NCI-H146 treated with DMSO at 0.1 percent for 48 hours (cell line): ENCODE results near the gene FRMD4B.

ENCODE experiments used
- DNase-seq: peaks from one replicate; lab custom pipeline; 2025; ENCODE audit not compliant: unreplicated experiment; lab: John Stamatoyannopoulos, UW

FRMD4B gene

DNA sequence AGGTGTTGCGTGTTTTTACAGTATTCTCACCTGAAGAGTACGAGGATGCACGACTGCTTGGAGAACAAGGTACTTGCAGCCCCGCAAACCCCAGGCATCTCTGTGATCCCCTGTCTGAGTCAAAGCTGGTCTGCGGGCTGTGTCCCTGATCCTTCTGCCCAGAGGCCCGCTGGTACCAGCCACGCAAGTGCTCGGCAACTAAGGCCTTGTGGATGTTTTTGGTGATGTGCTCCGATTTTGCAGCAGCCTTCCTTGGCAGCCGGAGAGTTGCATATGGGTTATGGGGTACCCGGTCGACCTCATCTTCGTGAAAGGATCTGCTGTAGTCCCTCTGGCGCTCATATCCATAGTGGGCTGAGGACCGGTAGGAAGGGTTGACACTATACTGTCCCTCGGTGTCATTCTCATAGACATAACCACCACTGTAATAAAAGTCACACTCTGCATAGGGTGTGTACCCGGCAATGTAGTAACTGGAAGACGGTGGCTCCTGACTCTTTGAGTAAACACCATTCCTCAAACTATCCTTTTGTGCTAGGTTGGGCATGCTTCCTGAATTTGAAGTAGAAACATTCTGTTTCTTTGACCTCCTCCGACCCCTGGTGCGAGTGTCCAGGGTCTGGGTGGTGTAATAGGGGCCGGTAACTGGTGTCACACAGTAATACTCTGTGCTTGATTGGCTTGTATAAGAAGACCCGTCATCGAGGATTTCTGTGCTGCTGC is 204.9 kb downstream of the FRMD4B start:
- no peak for DNase-seq

DNA sequence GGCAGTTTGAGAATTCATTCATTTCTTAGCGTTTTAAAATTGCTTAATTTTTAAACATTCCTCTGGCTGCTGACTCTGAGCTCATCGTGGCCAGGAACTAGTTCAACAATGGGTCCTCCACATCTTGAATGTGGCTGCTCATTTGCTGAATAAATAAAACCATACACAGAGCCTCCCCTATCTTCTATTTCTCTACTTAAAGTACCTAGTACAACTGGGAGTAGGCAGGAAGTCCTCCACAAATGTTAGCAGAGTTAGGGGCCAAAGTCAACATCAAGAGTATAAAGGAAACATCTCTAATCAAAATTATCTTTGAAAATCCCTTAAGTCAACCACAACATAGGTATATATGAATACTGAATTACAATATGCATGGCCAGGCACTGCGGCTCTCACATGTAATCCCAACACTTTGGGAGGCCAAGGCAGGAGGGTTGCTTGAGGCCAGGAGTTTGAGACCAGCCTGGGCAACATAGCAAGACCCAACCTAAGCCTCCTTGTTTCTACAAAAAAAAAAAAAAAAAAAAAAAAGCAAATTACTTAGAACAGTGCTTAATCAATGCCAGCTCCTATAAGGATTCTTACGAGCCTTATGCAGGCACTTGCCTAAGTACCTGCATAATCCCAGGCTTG is 206.0 kb downstream of the FRMD4B start:
- DNase-seq, result no peak

DNA sequence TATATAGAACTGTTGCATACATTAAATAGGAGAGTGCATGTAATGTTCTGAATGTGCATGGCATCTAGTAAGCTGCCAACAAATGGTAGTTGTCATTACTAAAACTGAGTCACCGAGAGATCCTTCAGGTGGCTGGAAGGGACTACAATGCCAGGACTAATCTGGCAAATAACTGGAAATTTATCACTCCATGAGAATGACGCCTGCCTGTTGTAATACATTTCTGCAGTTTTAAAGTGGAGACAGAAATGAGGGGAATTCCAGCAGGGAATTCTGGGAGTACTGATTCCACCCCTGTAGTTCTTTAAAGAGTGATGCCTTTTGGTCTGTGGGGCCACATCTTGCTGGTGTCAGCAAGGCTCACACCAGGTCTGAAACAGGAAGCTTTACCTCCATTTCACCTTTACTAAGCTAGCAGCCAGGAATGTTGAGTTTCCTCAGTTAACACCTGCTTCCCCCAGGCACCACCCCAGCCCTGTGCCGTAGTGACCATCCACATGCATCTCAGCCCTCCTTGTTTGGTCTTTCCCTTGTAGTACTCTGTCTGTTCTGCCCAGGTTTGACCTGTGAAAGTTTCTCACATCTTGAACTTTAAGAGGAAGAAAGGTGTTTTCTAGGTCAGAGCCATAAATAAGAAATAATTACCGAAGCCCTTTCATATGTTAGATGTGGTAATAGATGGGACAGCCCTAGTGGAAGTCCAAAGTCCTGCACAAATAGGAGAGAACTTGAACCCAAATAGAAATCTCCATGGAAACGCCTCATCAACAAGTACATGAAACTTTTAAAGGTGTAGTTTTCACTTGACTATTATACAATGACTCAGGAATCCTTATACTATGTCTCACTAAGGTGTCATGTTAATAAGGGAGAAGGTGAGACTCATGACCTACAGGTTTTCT is 206.8 kb downstream of the FRMD4B start:
- DNase-seq, result no peak

GRCh38 chr3:69178082-69178481 is 207.8 kb downstream of the FRMD4B start:
- no peak for DNase-seq

DNA sequence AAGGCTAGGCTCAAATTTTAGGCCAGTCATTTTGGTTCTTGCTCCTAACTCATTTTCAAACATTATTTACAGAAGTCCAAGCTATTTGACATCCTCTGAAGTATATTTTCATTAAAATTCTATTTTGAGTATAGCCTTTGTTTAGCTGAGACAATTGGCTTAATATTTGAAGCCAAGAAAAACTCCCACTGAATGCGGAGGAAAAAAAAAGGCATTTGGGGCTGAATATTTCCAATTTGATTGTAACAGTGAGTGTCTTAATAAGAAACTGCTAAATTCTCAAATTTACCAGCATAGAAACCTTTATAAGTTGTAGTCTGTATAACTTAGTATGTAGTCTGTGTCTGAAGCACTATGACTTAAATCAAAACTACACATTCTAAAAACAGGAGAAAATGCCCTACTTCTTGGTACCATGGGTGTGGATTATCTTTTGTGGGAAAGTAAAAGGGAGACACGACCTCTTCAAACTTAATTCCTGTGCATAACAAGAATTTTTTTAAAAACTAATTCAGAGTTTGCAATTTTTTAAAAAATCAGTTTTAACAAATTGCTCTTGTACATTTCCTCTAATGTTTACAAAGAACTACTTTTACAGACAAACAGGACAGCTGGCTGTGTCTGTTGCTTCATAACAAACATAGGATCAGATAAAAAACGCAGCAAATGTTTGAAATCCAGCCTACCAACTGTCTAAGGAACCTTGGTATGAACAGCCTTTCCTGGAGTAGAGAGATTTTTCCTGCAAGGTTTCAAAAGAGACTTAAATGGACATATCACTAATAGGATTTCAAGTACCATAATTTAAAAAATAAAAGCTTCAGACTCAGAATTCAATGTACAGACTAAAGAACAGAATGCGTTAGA is 210.8 kb downstream of the FRMD4B start:
- no peak for DNase-seq

- no peak for DNase-seq
Observed at GRCh38 chr3:69174445-69174844, 211.4 kb downstream of the FRMD4B start.

- no peak for DNase-seq
Observed at GRCh38 chr3:69172058-69172457, 213.8 kb downstream of the FRMD4B start.

GRCh38 chr3:69166446-69166845 is 219.4 kb downstream of the FRMD4B start:
- no peak for DNase-seq

DNA sequence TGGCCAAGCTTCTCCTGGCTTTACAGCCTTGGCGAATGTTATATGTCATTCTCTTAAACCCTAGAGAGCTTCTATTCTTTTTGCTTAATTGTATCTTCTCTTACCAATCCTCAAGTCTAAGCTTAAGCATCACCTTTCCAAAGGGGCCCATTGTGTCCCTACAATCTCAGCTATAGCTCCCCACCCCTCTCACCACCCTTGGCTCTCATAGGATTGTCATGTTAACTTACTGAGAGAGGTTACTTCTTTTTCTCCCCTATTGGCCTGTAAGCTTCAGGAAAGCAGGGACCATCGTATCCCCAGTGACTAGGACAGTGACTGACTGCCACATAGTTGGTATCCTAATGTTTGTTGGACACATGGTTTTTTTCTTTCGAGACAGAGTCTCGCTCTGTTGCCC is 220.1 kb downstream of the FRMD4B start:
- DNase-seq, result no peak

DNA sequence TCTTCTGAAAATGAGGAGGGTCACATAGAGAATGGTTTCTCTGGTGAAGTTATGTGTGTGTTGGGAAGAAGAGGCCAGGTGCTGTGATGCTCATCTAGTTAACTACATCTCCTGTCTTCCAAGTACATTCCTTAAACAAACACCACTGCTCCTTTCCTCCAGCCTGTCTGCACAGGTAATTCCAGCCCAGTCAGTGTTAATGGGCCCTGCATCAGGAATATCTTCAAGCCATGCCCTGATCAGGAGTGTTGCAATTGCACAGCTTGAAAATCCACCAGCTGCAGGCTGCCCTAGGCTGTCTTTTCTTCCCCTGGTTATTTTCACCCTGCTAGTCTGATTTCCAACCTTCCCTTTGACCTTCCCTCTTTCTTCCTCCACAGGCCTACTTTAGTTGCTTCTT is 221.6 kb downstream of the FRMD4B start:
- DNase-seq, result no peak

DNA sequence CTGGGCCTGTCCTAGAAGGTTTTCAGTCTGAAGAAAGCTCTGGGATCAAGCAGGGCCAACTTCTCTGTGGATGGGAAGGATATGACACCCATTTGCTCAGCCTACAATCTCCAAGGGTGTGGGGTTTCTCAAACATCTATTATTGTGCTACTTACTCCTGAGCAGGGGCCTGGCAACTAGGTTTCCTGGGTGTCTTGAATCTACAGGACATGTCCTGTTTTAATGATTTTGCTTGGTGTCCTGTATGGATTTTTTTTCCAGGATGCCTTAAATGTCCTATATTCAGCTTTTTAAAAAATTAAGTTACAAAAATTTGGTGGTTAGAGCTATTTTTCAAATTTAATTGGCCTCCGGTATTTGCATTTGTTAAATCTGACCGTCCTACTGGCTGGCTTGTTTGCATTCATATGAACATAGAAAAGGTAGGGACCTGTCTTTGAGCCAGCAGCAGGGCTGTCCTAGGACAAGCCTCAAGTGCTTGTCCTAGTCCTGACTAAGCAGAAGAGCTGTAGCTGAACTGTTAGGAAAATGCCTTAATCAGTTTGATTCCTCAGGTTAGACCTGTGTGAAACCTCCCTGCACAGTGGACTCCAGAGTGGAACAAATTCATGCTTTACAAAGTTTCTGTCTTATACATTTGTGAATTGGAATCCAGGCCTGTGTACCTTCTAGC is 223.4 kb downstream of the FRMD4B start:
- DNase-seq, result no peak

DNA sequence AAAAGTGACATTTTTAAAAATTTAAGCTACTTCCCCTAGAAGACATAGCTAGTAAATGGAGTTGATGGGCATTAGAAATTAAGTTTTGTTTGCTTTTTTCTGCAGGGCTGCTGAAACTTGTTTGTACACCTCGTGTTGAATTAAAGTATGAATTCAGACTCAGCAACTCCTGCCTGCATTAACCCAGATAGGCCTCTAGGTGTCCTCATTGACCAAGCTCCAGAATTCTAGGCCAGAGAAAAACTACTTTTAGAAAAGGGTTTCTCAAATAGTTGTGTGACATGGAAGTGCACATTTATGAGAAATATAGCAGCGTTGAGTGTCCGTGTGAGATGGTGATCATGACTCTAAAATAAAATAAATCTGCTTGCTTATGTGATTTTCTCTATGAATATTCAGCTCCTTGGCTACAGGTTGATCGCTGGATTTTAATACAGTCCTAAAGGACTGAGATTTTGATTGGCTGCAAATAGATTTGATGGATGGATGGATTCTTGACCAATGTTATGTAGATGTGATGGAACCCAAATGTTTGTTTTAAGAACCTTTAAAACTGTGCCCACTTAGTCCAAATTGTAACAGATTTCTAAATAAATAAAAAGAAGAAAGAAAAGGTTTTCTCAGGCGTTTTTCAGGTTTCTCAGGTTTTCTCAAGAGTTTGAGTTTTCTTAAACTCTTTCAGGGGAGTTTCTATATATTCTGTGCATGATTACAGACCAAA is 224.1 kb downstream of the FRMD4B start:
- DNase-seq, result peak; percentile 42

DNA sequence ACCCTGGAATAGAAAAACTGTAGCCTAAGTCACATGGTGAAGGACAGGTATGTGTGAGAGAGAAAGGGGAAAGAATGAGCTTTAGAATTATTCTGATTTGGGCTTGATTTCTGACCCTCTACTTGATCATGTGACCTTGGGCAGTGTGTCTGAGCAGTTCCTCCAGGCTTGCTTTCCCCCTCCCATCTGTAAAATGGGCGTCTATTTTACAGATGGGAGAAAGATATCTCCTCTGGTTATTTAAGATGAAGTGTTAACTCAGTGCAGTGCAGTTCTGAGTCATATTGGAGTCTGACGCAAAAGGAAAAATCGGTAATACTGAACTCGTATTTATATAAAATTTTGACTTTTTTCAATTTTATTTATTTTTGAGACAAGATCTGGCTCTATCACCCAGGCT is 225.4 kb downstream of the FRMD4B start:
- DNase-seq, result no peak

GRCh38 chr3:69160107-69160506 is 225.8 kb downstream of the FRMD4B start:
- DNase-seq, result no peak

- DNase-seq, result no peak
Observed at GRCh38 chr3:69149586-69149985, 236.3 kb downstream of the FRMD4B start.

DNA sequence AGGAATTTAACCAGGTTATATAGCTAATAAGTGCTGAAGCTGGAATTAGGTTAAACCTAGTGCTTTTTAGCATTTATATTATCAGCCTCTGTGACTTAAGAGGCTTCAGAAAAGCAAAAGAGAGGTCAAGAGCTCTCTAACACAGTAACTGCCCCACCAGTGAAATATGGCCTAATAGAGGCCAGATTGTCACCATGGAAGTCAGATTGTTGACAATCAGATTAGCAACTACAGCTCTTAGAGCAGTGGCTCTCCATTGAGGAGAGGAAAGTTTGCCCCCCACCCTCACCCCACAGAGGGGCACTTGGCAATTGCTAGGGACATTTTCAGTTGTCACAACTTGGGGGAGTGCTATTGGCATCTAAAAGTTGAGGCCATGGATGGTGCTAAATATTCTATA is 240.2 kb downstream of the FRMD4B start:
- DNase-seq, result no peak

GRCh38 chr3:69144631-69145245 is 241.2 kb downstream of the FRMD4B start:
- DNase-seq, result peak; percentile 70

- peak; percentile 51 for DNase-seq
Observed at GRCh38 chr3:69143612-69144011, 242.3 kb downstream of the FRMD4B start.

- DNase-seq, result no peak
Observed at GRCh38 chr3:69142797-69143454, 243.0 kb downstream of the FRMD4B start.
